Prostate gland (tissue), 2 donors: ENCODE data around the gene KIAA1191.
A peak's percentile ranks its signal among the peaks of the same experiment; 100 is the strongest.

Experiments
- POLR2A ChIP-seq: fragments of 450-650 bp; IDR thresholded peaks from one replicate; pipeline ENCODE4 v1.6.1; 2016; ENCODE audit warnings: antibody characterized with exemption, mild to moderate bottlenecking
- TF ChIP-seq, protein P1 (sequence below), 4 experiments: fragments of 200-600 bp in 2 of 4; fragments of 450-650 bp in 2 of 4; sonication (generic) in 2 of 4; IDR thresholded peaks; 1 replicate in 3 of 4; 2 replicates in 1 of 4; pipeline ENCODE4 v1.5.1; 2016 to 2019; ENCODE audit warnings: antibody characterized with exemption in 4 of 4, mild to moderate bottlenecking in 2 of 4, moderate library complexity in 2 of 4

DNA sequence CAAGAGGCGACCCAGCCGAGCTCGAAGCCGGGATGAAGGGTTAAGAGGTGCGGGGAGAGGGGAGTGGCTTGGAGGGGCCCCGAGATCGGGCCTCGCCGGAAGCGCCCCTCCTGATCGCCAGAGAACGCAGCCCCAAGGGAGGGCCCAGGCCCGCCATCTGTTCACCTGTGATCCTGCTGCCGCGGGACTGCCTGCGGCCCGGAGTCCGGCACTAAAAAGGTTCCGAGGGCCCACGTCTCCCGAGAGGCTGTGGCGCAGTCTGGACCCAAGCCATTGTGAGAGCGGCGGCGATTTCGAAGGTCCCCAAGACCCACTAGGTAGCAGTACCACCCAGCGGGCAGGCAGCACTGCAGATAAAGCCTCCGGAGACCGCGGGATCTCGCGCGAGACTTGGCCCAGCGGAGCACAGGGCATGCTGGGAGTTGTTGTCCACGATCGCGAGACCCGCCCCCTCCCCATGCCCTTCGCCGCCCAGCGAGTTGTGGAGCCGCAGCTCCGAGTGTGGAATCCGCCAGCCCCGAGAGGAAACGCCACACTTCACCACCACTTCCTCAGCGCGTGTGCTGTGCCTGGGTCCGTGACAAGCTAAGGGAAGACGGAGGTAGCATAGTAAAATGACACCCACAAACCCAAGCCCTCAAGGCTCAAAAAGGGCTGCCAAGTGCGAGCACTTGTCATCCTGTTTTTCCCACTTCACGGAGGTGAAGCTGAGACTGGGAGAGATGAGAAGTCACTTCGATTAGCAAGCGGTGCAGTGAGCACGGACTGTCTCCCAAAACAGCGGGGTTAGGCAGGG, at the start of gene KIAA1191:
- TF ChIP-seq, protein P1, sequence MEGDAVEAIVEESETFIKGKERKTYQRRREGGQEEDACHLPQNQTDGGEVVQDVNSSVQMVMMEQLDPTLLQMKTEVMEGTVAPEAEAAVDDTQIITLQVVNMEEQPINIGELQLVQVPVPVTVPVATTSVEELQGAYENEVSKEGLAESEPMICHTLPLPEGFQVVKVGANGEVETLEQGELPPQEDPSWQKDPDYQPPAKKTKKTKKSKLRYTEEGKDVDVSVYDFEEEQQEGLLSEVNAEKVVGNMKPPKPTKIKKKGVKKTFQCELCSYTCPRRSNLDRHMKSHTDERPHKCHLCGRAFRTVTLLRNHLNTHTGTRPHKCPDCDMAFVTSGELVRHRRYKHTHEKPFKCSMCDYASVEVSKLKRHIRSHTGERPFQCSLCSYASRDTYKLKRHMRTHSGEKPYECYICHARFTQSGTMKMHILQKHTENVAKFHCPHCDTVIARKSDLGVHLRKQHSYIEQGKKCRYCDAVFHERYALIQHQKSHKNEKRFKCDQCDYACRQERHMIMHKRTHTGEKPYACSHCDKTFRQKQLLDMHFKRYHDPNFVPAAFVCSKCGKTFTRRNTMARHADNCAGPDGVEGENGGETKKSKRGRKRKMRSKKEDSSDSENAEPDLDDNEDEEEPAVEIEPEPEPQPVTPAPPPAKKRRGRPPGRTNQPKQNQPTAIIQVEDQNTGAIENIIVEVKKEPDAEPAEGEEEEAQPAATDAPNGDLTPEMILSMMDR (IDR thresholded peaks at IDR 0.05), result peak in 3 of 4 experiments; percentile 13 to 49 (median 46)
- TF ChIP-seq POLR2A, result peak; percentile 83
